ENCODE measurements around the gene ATRIP.

DNA sequence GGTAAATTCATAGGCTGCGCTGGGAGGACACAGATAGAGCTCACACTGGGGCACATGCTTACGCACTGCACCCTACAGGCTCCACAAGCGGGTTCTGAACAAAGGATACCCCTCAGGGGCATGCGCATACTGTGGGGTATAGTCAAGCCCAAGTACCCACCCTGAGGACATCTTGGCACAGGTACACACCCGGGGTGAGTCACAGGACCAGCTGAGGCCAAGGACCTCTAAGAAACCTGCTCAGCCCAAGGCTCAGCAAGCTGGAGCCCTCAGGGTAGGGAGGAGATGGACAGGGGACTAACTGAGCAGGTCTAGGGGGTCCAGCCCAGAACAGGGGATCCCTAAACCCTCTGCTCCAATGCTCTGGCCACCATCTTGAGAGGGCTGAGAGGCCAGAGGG is 54.1 kb downstream of the ATRIP start:
- TF ChIP-seq, protein P1, sequence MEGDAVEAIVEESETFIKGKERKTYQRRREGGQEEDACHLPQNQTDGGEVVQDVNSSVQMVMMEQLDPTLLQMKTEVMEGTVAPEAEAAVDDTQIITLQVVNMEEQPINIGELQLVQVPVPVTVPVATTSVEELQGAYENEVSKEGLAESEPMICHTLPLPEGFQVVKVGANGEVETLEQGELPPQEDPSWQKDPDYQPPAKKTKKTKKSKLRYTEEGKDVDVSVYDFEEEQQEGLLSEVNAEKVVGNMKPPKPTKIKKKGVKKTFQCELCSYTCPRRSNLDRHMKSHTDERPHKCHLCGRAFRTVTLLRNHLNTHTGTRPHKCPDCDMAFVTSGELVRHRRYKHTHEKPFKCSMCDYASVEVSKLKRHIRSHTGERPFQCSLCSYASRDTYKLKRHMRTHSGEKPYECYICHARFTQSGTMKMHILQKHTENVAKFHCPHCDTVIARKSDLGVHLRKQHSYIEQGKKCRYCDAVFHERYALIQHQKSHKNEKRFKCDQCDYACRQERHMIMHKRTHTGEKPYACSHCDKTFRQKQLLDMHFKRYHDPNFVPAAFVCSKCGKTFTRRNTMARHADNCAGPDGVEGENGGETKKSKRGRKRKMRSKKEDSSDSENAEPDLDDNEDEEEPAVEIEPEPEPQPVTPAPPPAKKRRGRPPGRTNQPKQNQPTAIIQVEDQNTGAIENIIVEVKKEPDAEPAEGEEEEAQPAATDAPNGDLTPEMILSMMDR (IDR thresholded peaks at IDR 0.05): no peak
- TF ChIP-seq POLR2A (IDR thresholded peaks at IDR 0.05): no peak

Measured in uterus (tissue), 2 donors.